Right atrium auricular region (tissue), 2 donors: ENCODE results near the gene IKBIP. TPM values are rescaled to one million over a fixed set of nuclear protein-coding genes. Genes with fewer than 3 reads are reported as not detected.
A peak's percentile ranks its signal among the peaks of the same experiment; 100 is the strongest.

ENCODE experiments used
- DNase-seq: peaks from one replicate; pipeline ENCODE4 v3.0.0-alpha.2; 2019; ENCODE audit warnings: low spot score
- H3K27ac ChIP-seq, 2 donors: fragments of 200-600 bp; sonication (generic); 1 replicate in 1 of 2; 2 replicates in 1 of 2; pipeline ENCODE4 v1.5.1; 2016 to 2019
- H3K27me3 ChIP-seq, 2 donors: fragments of 200-600 bp; sonication (generic); one replicate each; pipeline versions ENCODE4 v1.5.1 to v1.6.0; 2017 to 2019
- H3K36me3 ChIP-seq: fragments of 200-600 bp; sonication (generic); one replicate; pipeline ENCODE4 v1.5.1; 2016
- H3K4me1 ChIP-seq, 2 donors: fragments of 200-600 bp; sonication (generic); one replicate each; pipeline versions ENCODE4 v1.5.1 to v1.6.0; 2017 to 2019
- H3K4me3 ChIP-seq, 2 donors: fragments of 200-600 bp; sonication (generic); 1 replicate in 1 of 2; 2 replicates in 1 of 2; pipeline ENCODE4 v1.5.1; 2017 to 2019; ENCODE audit warnings: mild to moderate bottlenecking in 1 of 2, moderate library complexity in 1 of 2
- H3K9me3 ChIP-seq, 2 donors: fragments of 200-600 bp; sonication (generic); one replicate each; pipeline ENCODE4 v1.5.1; 2019
- CTCF ChIP-seq, 2 donors: fragments of 200-600 bp; sonication (generic); IDR thresholded peaks; one replicate each; pipeline ENCODE4 v1.5.1; 2019; ENCODE audit warnings: antibody characterized with exemption in 2 of 2
- total RNA-seq, 2 donors: library from RNA; depleted of rRNA; stranded (reverse); fragments of >200 nt; gene quantifications; one replicate each; pipeline ENCODE4 v1.1.0, GENCODE V29; 2016

The IKBIP gene
- total RNA-seq, 2 donors from 2014 or later: 6.7 to 7.4 TPM

GRCh38 chr12:98635657-98636323, 8.8 kb downstream of the IKBIP start:
- TF ChIP-seq CTCF (IDR thresholded peaks at IDR 0.05): no peak
- no peaks in the 10 kb centered on the region for H3K9me3 ChIP-seq
- no peaks in the 10 kb centered on the region for H3K27me3 ChIP-seq
- no peak for DNase-seq
- H3K27ac ChIP-seq: no peak overlapping the region
- H3K4me3 ChIP-seq: no peak overlapping the region
- no peaks in the 10 kb centered on the region for H3K4me1 ChIP-seq
- H3K36me3 ChIP-seq: no peaks in the 10 kb centered on the region

GRCh38 chr12:98618952-98619351, 25.6 kb downstream of the IKBIP start:
- no peak for DNase-seq
- no peak for TF ChIP-seq CTCF (IDR thresholded peaks at IDR 0.05)
- Histone ChIP-seq H3K36me3 (no peaks in the 10 kb centered on the region), H3K4me1 (no peaks in the 10 kb centered on the region), H3K27ac (peak overlapping the region in 1 of 2 donors; percentile 32), H3K4me3 (no peak overlapping the region), H3K27me3 (no peaks in the 10 kb centered on the region), H3K9me3 (no peaks in the 10 kb centered on the region)

- no peak overlapping the region for H3K4me3 ChIP-seq
- no peak for TF ChIP-seq CTCF (IDR thresholded peaks at IDR 0.05)
- DNase-seq: no peak
- H3K27ac ChIP-seq: no peak overlapping the region
- H3K4me1 ChIP-seq: no peaks in the 10 kb centered on the region
- no peaks in the 10 kb centered on the region for H3K36me3 ChIP-seq
- H3K9me3 ChIP-seq: no peaks in the 10 kb centered on the region
- H3K27me3 ChIP-seq: no peaks in the 10 kb centered on the region
Observed at GRCh38 chr12:98612696-98613334, 31.8 kb downstream of the IKBIP start.

- DNase-seq: no peak
- no peak overlapping the region for H3K27ac ChIP-seq
- H3K4me3 ChIP-seq: no peak overlapping the region
- H3K36me3 ChIP-seq: no peaks in the 10 kb centered on the region
- no peaks in the 10 kb centered on the region for H3K27me3 ChIP-seq
- H3K9me3 ChIP-seq: no peaks in the 10 kb centered on the region
- no peaks in the 10 kb centered on the region for H3K4me1 ChIP-seq
- TF ChIP-seq CTCF (IDR thresholded peaks at IDR 0.05): no peak
Observed at GRCh38 chr12:98610596-98610995, 34.0 kb downstream of the IKBIP start.

GRCh38 chr12:98606359-98606988, 38.1 kb downstream of the IKBIP start:
- Histone ChIP-seq H3K4me3 (no peak overlapping the region), H3K27me3 (no peaks in the 10 kb centered on the region), H3K4me1 (no peaks in the 10 kb centered on the region), H3K27ac (no peak overlapping the region), H3K36me3 (peaks cover 36% of the 10 kb centered on the region), H3K9me3 (no peaks in the 10 kb centered on the region)
- no peak for DNase-seq
- no peak for TF ChIP-seq CTCF (IDR thresholded peaks at IDR 0.05)
